Caco-2 (cell line): ENCODE measurements around the gene NEUROD4. TPM values are rescaled to one million over a fixed set of nuclear protein-coding genes. Genes with fewer than 3 reads are reported as not detected.

Source experiments
- BruUV-seq: library from RNA; stranded (reverse); fragments of 400-500 nt; replicated peaks from 2 replicates; lab custom pipeline; 2021; lab: Mats Ljungman, UMichigan
- CTCF ChIA-PET: fragments of 300-600 bp; sonication (Branson Sonifier 250); formaldehyde crosslinking; loops from one replicate; lab custom pipeline; 2022; ENCODE audit warnings: antibody characterized with exemption; lab: Charles Lee
- POLR2A ChIA-PET: fragments of 300-600 bp; sonication (Branson Sonifier 250); formaldehyde crosslinking; loops from one replicate; lab custom pipeline; 2022; ENCODE audit warnings: antibody characterized with exemption; lab: Charles Lee
- DNase-seq, 2 experiments: peaks; one replicate each; pipeline versions ENCODE4 v3.0.0 to v3.0.0-alpha.2; 2020 to 2022
- H3K27me3 ChIP-seq: replicated peaks from 2 replicates; pipeline ENCODE4 v1.6.0; 2011; ENCODE audit warnings: low read length; ENCODE audit not compliant: control insufficient read depth, insufficient read depth
- H3K36me3 ChIP-seq: 2 replicates; pipeline ENCODE4 v1.5.1; 2011; ENCODE audit warnings: low read length; ENCODE audit not compliant: control insufficient read depth, insufficient read depth
- H3K4me1 ChIP-seq: fragments of 250-450 bp; sonication (Bioruptor Pico); 2 replicates; pipeline ENCODE4 v1.5.1; 2020; ENCODE audit warnings: mild to moderate bottlenecking
- H3K4me3 ChIP-seq: 2 replicates; pipeline ENCODE4 v1.5.1; 2011; ENCODE audit warnings: low read depth, mild to moderate bottlenecking, control low read depth, low read length
- H3K9me3 ChIP-seq: fragments of 250-450 bp; sonication (Bioruptor Pico); 2 replicates; pipeline ENCODE4 v1.5.1; 2020; ENCODE audit warnings: mild to moderate bottlenecking, moderate library complexity
- H3K27ac Mint-ChIP-seq: one replicate; pipeline ENCODE4 v1.8.0; 2022; ENCODE audit warnings: mixed read lengths; ENCODE audit not compliant: unreplicated experiment
- H3K27me3 Mint-ChIP-seq: one replicate; pipeline ENCODE4 v1.8.0; 2022; ENCODE audit warnings: mixed read lengths; ENCODE audit not compliant: insufficient read depth, unreplicated experiment
- H3K36me3 Mint-ChIP-seq: one replicate; pipeline ENCODE4 v1.8.0; 2022; ENCODE audit warnings: mild to moderate bottlenecking, mixed read lengths; ENCODE audit not compliant: insufficient read depth, unreplicated experiment
- H3K4me1 Mint-ChIP-seq: one replicate; pipeline ENCODE4 v1.8.0; 2022; ENCODE audit warnings: low read depth, mixed read lengths; ENCODE audit not compliant: unreplicated experiment
- H3K4me3 Mint-ChIP-seq: one replicate; pipeline ENCODE4 v1.8.0; 2022; ENCODE audit warnings: mild to moderate bottlenecking, moderate library complexity, mixed read lengths; ENCODE audit not compliant: unreplicated experiment
- H3K9me3 Mint-ChIP-seq: one replicate; pipeline ENCODE4 v1.8.0; 2022; ENCODE audit warnings: mixed read lengths; ENCODE audit not compliant: unreplicated experiment
- intact Hi-C: fragments of 100-400 bp; cut with micrococcal nuclease; formaldehyde crosslinking; loops from one replicate; pipeline ENCODE4 v1.10.0; 2022; ENCODE audit not compliant: unreplicated experiment
- total RNA-seq: library from RNA; stranded (reverse); gene quantifications from 2 replicates; pipeline ENCODE4 v1.2.3, GENCODE V29; 2022
- TF ChIP-seq, protein P1 (sequence below), 2 experiments: fragments of 200-600 bp in 1 of 2; IDR thresholded peaks; 1 replicate in 1 of 2; 2 replicates in 1 of 2; pipeline versions ENCODE4 v1.5.1 to v1.8.0; 2011 to 2022; ENCODE audit warnings: antibody characterized with exemption in 1 of 2, control low read depth in 1 of 2, inconsistent platforms in 1 of 2, low read depth in 1 of 2, low read length in 1 of 2, mild to moderate bottlenecking in 1 of 2, moderate library complexity in 1 of 2; ENCODE audit not compliant: insufficient read depth in 1 of 2, severe bottlenecking in 1 of 2, unreplicated experiment in 1 of 2

Gene NEUROD4
- total RNA-seq, 1 experiment from 2014 or later = not detected

DNA sequence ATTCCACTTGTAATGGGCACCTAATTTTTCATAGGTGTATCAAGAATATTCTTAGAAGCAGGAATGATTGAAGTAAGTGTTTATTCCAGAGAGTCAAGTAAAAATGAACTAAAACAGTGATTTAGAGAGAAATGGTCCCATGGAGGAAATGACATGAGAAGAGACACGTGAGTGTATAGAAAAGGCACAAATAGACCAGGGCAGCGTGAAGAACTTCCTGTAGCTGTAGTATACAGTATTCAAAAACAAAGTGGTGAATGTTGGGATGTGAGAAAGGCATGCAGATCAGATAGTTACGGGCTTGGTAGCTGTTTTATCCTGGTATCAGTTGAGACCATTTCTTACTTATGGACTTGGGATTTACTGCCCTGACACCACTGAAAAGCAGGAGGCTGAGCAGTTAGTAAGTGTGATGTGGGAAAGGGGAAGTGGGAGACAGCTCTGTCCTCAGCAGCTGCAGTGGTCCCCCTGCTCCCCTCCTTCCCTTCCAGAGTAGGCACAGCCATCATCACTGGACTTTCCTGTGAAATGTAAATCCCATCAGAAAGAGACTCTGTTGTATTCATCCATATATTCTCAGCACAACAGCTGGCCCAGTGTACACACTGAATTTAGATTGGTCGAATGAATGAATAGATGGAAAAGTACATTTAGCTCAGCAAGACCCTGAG lies 18.4 kb upstream of the NEUROD4 start:
- ChIA-PET POLR2A (no interaction called here), CTCF (no interaction called here)
- no peaks in the 10 kb centered on the region for H3K36me3 Mint-ChIP-seq
- H3K27me3 Mint-ChIP-seq = peaks cover 27% of the 10 kb centered on the region
- H3K27ac Mint-ChIP-seq = no peak overlapping the region
- H3K9me3 Mint-ChIP-seq = no peaks in the 10 kb centered on the region
- H3K4me3 Mint-ChIP-seq = no peak overlapping the region
- Histone ChIP-seq H3K27me3 (no peaks in the 10 kb centered on the region), H3K4me3 (no peak overlapping the region), H3K9me3 (no peaks in the 10 kb centered on the region), H3K4me1 (no peaks in the 10 kb centered on the region), H3K36me3 (no peaks in the 10 kb centered on the region)
- no TSS peak for BruUV-seq
- intact Hi-C loops = no loop called here
- TF ChIP-seq, protein P1, sequence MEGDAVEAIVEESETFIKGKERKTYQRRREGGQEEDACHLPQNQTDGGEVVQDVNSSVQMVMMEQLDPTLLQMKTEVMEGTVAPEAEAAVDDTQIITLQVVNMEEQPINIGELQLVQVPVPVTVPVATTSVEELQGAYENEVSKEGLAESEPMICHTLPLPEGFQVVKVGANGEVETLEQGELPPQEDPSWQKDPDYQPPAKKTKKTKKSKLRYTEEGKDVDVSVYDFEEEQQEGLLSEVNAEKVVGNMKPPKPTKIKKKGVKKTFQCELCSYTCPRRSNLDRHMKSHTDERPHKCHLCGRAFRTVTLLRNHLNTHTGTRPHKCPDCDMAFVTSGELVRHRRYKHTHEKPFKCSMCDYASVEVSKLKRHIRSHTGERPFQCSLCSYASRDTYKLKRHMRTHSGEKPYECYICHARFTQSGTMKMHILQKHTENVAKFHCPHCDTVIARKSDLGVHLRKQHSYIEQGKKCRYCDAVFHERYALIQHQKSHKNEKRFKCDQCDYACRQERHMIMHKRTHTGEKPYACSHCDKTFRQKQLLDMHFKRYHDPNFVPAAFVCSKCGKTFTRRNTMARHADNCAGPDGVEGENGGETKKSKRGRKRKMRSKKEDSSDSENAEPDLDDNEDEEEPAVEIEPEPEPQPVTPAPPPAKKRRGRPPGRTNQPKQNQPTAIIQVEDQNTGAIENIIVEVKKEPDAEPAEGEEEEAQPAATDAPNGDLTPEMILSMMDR (IDR thresholded peaks at IDR 0.05; ENCODE audit: insufficient read depth in 1 of 2, low read depth in 1 of 2, low read length in 1 of 2, severe bottlenecking in 1 of 2, unreplicated experiment in 1 of 2) = no peak
- H3K4me1 Mint-ChIP-seq = no peaks in the 10 kb centered on the region
- no peak for DNase-seq

DNA sequence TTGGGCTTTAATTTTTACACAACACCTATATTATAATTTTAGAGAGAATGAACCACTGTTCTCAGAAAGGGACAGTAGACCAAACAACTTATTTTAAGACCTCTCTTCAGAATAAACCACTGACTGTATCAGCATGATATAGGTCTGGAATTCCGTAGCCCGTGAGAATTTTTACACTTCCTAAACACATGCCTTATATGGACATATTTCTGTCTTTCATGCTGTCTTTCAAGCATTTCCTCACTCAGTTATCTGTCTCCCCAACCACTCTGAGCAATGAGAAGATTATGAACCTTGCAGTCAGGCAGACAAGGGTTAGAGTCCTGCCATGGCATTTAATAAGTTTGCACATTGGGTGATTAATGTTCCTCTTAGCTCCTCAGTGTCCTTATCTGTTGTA lies 17.4 kb upstream of the NEUROD4 start:
- TF ChIP-seq, protein P1 (IDR thresholded peaks at IDR 0.05; ENCODE audit: insufficient read depth in 1 of 2, low read depth in 1 of 2, low read length in 1 of 2, severe bottlenecking in 1 of 2, unreplicated experiment in 1 of 2) = no peak
- BruUV-seq = no TSS peak
- ChIA-PET POLR2A (no interaction called here), CTCF (no interaction called here)
- no peak for DNase-seq
- Histone ChIP-seq H3K4me3 (no peak overlapping the region), H3K4me1 (no peaks in the 10 kb centered on the region), H3K27me3 (no peaks in the 10 kb centered on the region), H3K9me3 (no peaks in the 10 kb centered on the region), H3K36me3 (no peaks in the 10 kb centered on the region)
- Mint-ChIP-seq H3K4me3 (no peak overlapping the region), H3K36me3 (no peaks in the 10 kb centered on the region), H3K27me3 (peaks cover 21% of the 10 kb centered on the region), H3K27ac (no peak overlapping the region), H3K9me3 (no peaks in the 10 kb centered on the region), H3K4me1 (no peaks in the 10 kb centered on the region)
- intact Hi-C loops = no loop called here

DNA sequence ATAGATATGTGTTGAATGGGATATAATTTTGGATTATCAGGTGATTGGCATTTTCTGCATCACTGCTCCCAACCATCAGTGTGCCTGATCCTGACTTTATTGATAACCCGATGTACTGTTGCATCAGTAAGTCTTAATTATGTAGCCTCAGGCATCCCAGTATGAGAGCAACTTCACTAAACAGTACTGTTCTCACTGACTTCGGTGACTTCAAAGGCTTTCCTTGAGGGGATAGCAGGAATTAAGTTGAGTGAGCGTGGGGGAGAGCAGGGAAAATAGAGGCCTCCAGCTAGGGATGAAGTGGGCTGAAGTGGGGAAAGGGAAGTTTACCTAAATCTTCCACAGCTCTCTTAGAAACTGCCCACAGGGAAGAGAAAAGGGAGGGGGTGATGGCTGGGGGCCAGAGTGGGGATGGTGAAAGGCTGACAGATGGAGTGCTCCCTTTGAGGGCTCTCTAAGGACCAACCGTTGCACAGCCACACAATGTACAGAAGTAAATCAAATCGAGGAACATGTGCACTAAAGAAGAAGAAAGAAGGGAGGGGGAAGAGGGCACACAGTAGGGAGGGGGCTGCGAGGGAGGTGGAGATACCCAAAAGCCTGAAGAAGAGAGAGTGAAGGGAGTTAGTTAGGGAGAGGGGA lies 10.7 kb upstream of the NEUROD4 start:
- no peaks in the 10 kb centered on the region for H3K9me3 ChIP-seq
- POLR2A ChIA-PET = no interaction called here
- no peak overlapping the region for H3K4me3 ChIP-seq
- TF ChIP-seq, protein P1 (IDR thresholded peaks at IDR 0.05; ENCODE audit: insufficient read depth in 1 of 2, low read depth in 1 of 2, low read length in 1 of 2, severe bottlenecking in 1 of 2, unreplicated experiment in 1 of 2) = no peak
- Mint-ChIP-seq H3K4me3 (no peak overlapping the region), H3K27me3 (peaks cover 4% of the 10 kb centered on the region), H3K9me3 (no peaks in the 10 kb centered on the region), H3K27ac (no peak overlapping the region), H3K4me1 (no peaks in the 10 kb centered on the region), H3K36me3 (no peaks in the 10 kb centered on the region)
- H3K27me3 ChIP-seq = no peaks in the 10 kb centered on the region
- H3K36me3 ChIP-seq = no peaks in the 10 kb centered on the region
- intact Hi-C loops = no loop called here
- no peak for DNase-seq
- no peaks in the 10 kb centered on the region for H3K4me1 ChIP-seq
- no TSS peak for BruUV-seq
- CTCF ChIA-PET = interaction anchor here (1.0 kb wide), 1 partner anchor 672 kb away, joined by 3 read pairs; no protein-coding TSS in a partner anchor
